Panc1 (cell line): ENCODE data around the gene STIP1. TPM values are rescaled to one million over a fixed set of nuclear protein-coding genes. Genes with fewer than 3 reads are reported as not detected.

Source experiments
- ATAC-seq: fragments of 200-7000 bp; cut with Tn5 transposase; 2 replicates; pipeline ENCODE4 v1.9.1; 2020; ENCODE audit warnings: mild to moderate bottlenecking, moderate library complexity
- BruUV-seq: library from RNA; stranded (reverse); fragments of 400-500 nt; replicated peaks from 2 replicates; lab custom pipeline; 2021; lab: Mats Ljungman, UMichigan
- CTCF ChIA-PET: fragments of 300-600 bp; sonication (Branson Sonifier 250); formaldehyde crosslinking; loops from one replicate; lab custom pipeline; 2022; ENCODE audit warnings: antibody characterized with exemption; lab: Charles Lee
- POLR2A ChIA-PET: fragments of 300-600 bp; sonication (Branson Sonifier 250); formaldehyde crosslinking; loops from one replicate; lab custom pipeline; 2022; ENCODE audit warnings: antibody characterized with exemption; lab: Charles Lee
- DNase-seq: peaks from one replicate; pipeline ENCODE4 v3.0.0-alpha.2; 2010; ENCODE audit warnings: low read depth, low spot score
- H3K27ac ChIP-seq: 2 replicates; pipeline ENCODE4 v1.5.1; 2011; ENCODE audit warnings: mild to moderate bottlenecking, low read length, inconsistent platforms
- H3K27me3 ChIP-seq: fragments of 200-500 bp; sonication (Bioruptor generic); 2 replicates; pipeline ENCODE4 v1.6.0; 2014; ENCODE audit warnings: low read length, inconsistent platforms; ENCODE audit not compliant: control insufficient read depth, insufficient read depth
- H3K36me3 ChIP-seq: fragments of 200-500 bp; sonication (Bioruptor generic); 2 replicates; pipeline ENCODE4 v1.5.1; 2014; ENCODE audit warnings: inconsistent platforms, mild to moderate bottlenecking, low read length, moderate library complexity; ENCODE audit not compliant: control insufficient read depth, insufficient read depth
- H3K4me1 ChIP-seq: 2 replicates; pipeline ENCODE4 v1.5.1; 2011; ENCODE audit warnings: inconsistent platforms, mild to moderate bottlenecking, low read length, moderate library complexity; ENCODE audit not compliant: control insufficient read depth, insufficient read depth
- H3K4me3 ChIP-seq, 2 experiments: 2 replicates each; pipeline ENCODE4 v1.5.1; 2011 to 2012; ENCODE audit warnings: low read depth in 2 of 2, low read length in 2 of 2, mild to moderate bottlenecking in 2 of 2, inconsistent platforms in 1 of 2, moderate library complexity in 1 of 2
- H3K9me3 ChIP-seq: fragments of 200-500 bp; sonication (Bioruptor generic); 2 replicates; pipeline ENCODE4 v1.5.1; 2014; ENCODE audit warnings: low read depth, mild to moderate bottlenecking, inconsistent platforms, low read length, moderate library complexity; ENCODE audit not compliant: control insufficient read depth, insufficient read depth
- CTCF ChIP-seq: fragments of 450-650 bp; IDR thresholded peaks from 2 replicates; pipeline ENCODE4 v1.5.1; 2017; ENCODE audit warnings: mild to moderate bottlenecking
- POLR2AphosphoS5 ChIP-seq: IDR thresholded peaks from 2 replicates; pipeline ENCODE4 v1.6.1; 2012; ENCODE audit warnings: mild to moderate bottlenecking, low read depth, low read length, moderate library complexity
- REST ChIP-seq, 2 experiments: IDR thresholded peaks; 2 replicates each; pipeline ENCODE4 v1.6.1; 2011 to 2012; ENCODE audit warnings: low read depth in 2 of 2, control low read depth in 1 of 2, low read length in 1 of 2, mild to moderate bottlenecking in 1 of 2, moderate library complexity in 1 of 2; ENCODE audit not compliant: insufficient read depth in 1 of 2
- SIN3A ChIP-seq: IDR thresholded peaks from 2 replicates; pipeline ENCODE4 v1.6.1; 2012; ENCODE audit warnings: low read depth, mild to moderate bottlenecking, low read length, moderate library complexity, borderline replicate concordance; ENCODE audit not compliant: insufficient read depth
- TCF7L2 ChIP-seq: IDR thresholded peaks from 2 replicates; pipeline ENCODE4 v1.6.1; 2011; ENCODE audit warnings: mild to moderate bottlenecking, low read depth, low read length, inconsistent platforms
- in situ Hi-C: cut with HindIII; loops from 2 replicates; pipeline ENCODE4 v1.10.0; 2016; ENCODE audit warnings: low sequenced_read_pairs, low pct_unique_long_range_greater_than_20kb
- intact Hi-C: fragments of 100-400 bp; cut with micrococcal nuclease; formaldehyde crosslinking; loops from one replicate; pipeline ENCODE4 v1.10.0; 2022; ENCODE audit not compliant: unreplicated experiment
- total RNA-seq: library from RNA; stranded (reverse); gene quantifications from one replicate; pipeline ENCODE4 v1.2.1, GENCODE V29; 2021; ENCODE audit not compliant: unreplicated experiment

The STIP1 gene
- total RNA-seq, 1 experiment from 2014 or later: 344 TPM

GRCh38 chr11:64150051-64150450, 35.9 kb upstream of the STIP1 start:
- H3K27ac ChIP-seq: no peak overlapping the region
- TF ChIP-seq SIN3A: no peak
- no peak overlapping the region for H3K4me3 ChIP-seq
- H3K36me3 ChIP-seq: no peaks in the 10 kb centered on the region
- H3K9me3 ChIP-seq: no peaks in the 10 kb centered on the region
- DNase-seq (no peak), ATAC-seq (no peak)
- CTCF ChIA-PET: interaction anchor here (0.6 to 1.2 kb wide), 5 partner anchors 9 to 147 kb away, joined by 3 to 5 read pairs (median 4); no protein-coding TSS in a partner anchor
- POLR2A ChIA-PET: no interaction called here
- no peaks in the 10 kb centered on the region for H3K27me3 ChIP-seq
- in situ Hi-C loops: no loop called here
- H3K4me1 ChIP-seq: peaks cover 13% of the 10 kb centered on the region
- no TSS peak for BruUV-seq
- intact Hi-C loops: loop anchor here (5.0 to 10.0 kb wide), 2 partner anchors 63 to 315 kb away; partner anchors contain the start of gene MARK2

GRCh38 chr11:64150481-64151239, 35.3 kb upstream of the STIP1 start:
- no peaks in the 10 kb centered on the region for H3K36me3 ChIP-seq
- CTCF ChIA-PET: interaction anchor here (0.6 to 1.1 kb wide), 4 partner anchors 26 to 111 kb away, joined by 3 to 4 read pairs (median 4); no protein-coding TSS in a partner anchor
- TF ChIP-seq SIN3A: no peak
- no peak for TF ChIP-seq REST (IDR thresholded peaks at IDR 0.05; ENCODE audit: insufficient read depth in 1 of 2, low read depth in 2 of 2, low read length in 1 of 2)
- no peak for TF ChIP-seq POLR2AphosphoS5
- no peak for TF ChIP-seq CTCF
- no peak for TF ChIP-seq TCF7L2
- in situ Hi-C loops (no loop called here), intact Hi-C loops (loop anchor here (5.0 to 10.0 kb wide), 2 partner anchors 63 to 316 kb away; partner anchors contain the start of gene MARK2)
- DNase-seq (no peak), ATAC-seq (no peak)
- BruUV-seq: no TSS peak
- H3K9me3 ChIP-seq: no peaks in the 10 kb centered on the region
- H3K4me3 ChIP-seq: no peak overlapping the region
- POLR2A ChIA-PET: no interaction called here
- H3K4me1 ChIP-seq: peaks cover 13% of the 10 kb centered on the region
- H3K27me3 ChIP-seq: no peaks in the 10 kb centered on the region
- H3K27ac ChIP-seq: no peak overlapping the region
